GM18520 (cell line): ENCODE measurements around the gene MLH3.

Experiments used
- ATAC-seq: cut with Tn5 transposase; IDR thresholded peaks from one replicate; pipeline ENCODE4 v1.9.1; 2021; ENCODE audit not compliant: unreplicated experiment

The MLH3 gene

DNA sequence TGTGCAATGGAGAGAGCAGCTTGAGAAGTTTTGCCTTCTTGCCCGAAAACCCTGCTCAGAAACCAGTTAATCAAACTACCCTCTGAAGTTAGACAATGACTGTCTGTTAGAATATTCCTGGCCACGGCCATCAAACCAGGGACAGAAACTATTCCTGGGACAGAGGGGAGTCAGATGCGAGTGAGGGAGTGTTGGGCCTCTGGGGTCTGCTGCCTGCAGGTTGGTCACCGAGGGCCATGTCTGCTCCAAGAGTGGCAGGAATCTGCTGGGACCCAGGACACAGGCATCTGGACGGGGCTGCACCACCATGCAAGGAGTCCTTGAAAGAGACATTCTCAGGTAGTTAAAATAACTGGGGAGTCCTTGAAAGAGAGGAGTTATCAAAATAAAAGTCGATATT, 65.5 kb downstream of the MLH3 start:
- ATAC-seq, result no peak

DNA sequence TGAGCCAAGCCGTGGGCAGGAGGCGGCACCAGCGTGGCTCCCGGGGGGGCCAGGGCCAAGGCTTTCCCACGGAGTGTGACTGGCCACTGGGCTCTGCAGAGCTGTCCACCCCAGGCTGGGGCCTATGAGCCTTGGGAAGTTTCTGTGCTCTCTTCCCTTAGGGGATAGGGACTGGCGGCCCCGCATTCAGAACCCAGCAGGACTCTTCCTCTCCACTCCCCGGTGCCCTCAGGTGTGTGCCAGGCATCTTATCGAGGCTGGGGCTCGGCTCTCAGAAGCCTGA, 66.3 kb downstream of the MLH3 start:
- no peak for ATAC-seq

DNA sequence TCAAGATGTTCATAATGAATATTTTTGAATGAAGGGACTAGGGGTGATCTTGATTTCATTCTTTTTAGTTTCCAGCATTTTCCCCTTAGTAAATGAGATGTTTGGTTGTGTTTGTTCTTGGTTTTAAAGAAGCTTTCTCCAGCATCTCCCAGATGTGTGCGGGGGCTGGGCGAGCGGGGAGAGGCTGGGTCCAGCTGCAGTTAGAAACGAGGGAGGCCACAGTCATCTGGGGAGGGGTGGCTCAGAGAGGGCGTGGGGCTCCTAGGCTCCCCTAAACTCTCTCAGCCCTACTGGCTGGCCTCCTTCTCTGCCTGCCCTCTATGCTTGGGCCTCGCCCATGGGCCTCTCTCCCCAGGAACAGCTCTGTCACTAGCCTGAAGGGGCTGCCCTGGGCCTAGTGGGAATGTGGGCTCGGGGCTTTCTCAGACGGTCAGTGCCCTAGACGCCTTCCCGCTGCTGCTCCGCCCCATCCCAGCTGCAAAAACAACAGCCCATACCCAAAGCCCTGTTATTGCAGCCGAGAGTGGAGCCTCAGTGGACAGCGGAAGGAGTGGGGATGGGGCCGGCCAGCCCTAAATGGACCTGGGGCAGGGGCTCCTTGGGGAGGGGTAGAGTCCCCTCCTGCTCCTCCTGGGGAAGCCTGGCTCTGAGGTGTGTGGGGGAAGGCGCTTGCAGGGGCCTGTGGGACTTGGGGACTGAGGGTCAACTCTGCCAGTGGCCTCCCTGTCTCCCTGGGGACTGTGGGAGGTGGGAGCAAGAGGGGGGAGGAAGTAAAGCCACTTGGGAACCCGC, 66.8 kb downstream of the MLH3 start:
- ATAC-seq, result no peak

DNA sequence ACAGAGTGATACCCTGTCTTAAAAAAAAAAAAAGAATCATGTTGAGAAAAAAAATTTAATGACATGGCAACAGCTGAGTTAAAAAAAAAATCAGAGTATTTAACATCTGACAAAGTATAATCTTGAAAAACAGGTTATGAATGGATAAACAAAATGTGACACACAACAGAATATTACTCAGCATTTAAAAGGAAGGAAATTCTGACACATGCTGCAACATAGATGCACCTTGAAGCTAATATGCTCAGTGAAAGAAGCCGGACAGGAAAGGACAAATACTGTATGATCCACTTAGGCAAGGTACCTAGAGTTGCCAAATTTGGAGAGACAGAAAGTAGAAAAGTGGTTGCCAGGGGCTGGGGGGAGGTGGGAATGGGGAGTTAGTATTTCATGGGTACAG, 67.9 kb downstream of the MLH3 start:
- ATAC-seq, result no peak

DNA sequence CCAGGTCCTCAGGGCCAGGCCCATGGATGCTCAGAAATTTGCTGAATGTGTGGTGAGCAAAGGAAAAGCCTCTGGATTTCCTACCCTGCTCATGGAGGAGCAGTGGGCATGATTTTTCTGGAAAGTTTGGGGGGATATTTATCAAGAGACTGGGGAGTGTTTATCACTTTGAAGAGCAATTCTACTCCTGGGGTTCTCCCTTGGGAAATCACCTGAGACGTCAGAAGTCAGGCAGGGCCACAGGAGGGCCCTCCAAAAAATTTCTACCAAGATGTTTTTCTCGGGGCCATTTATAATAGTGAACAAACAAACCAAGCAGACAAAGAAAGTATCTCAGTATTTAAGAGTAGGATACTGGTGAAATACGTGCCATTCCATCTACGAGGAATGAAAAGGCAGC, 68.6 kb downstream of the MLH3 start:
- ATAC-seq, result no peak

DNA sequence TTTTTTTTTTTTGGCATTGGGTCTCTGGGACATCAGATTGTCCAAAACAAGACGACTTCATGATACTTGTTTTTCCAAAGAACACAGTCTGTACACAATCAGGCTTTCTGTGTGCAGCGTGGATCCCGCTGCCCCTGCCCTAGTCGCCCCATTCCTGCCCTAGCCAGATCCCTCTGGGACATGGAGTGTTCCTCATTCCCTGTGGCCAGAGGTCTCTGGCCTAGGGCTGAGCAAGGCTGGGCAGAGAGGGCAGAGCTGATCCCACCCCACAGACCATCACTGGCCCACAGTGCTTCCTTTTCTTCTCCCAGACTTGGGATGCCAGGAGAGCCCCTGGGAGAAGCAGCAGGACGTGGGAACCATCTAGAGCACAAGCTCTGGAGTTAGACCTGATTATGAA, 69.4 kb downstream of the MLH3 start:
- no peak for ATAC-seq

DNA sequence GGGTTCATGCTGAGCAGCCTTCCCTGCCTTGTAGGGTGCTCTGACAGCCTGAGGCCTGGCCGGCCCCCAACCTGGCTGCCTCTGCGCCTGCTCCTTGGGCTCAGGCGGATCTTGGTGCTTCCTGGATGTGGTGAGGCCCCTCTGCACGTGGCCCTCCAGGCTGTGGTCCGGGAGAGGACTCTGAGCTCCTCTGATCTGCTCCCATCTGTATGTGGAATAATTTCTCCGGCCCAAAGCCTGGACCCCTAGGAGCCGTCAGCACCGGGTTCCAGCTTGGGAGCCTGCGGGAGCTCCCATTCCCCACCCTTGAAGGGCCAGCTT, 69.8 kb downstream of the MLH3 start:
- ATAC-seq, result no peak

DNA sequence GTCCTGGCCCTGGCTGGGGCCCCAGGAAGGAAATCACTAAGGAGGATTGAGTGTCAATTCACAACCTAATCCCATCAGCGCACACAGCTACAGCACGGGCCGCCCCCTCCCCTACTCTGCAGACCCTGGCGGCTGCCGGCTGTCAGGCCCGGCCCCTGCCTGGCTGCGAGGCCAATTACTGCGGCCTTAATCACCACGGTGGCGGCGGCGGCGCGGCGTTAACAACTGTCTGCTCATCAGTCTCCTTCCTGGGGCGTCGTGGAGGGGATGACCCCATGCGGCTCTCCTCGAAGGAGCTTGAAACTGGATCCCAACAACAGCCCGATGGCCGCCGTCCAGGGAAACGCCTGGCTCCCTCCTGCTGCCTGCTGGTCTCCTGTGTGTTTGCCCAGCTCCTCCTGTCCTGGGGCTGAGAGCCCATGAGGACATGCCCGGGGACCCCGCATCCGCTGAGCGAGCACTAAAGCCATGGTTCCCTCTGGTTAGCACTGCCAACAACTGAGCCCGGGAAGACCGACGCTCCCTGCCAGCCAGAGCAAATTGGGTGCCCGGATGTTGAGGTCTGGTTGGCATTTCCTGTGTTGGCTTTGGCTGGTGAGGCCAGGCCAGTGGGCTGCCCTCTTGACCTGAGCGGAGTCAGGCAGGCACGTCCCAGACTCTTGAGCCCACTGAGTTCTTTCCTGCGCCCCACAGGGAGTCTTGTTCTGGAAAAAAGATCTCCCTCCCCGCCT, 70.4 kb downstream of the MLH3 start:
- ATAC-seq, result no peak

DNA sequence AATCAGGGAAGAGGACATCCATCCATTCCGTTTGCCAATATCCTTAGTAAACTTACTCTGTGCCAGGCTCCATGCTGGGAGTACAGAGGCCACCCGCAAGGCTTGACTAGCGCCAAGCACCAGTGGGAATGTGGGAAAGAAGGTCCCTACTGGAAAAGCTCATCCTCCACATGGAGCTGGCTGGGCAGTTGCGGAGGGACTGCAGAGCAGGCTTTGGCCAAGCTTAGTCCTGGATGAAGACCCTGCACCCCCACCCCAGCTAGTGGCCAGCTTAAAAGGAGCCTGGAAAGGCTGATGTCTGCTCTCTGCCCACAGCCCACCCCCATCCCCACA, 70.9 kb downstream of the MLH3 start:
- ATAC-seq, result no peak

DNA sequence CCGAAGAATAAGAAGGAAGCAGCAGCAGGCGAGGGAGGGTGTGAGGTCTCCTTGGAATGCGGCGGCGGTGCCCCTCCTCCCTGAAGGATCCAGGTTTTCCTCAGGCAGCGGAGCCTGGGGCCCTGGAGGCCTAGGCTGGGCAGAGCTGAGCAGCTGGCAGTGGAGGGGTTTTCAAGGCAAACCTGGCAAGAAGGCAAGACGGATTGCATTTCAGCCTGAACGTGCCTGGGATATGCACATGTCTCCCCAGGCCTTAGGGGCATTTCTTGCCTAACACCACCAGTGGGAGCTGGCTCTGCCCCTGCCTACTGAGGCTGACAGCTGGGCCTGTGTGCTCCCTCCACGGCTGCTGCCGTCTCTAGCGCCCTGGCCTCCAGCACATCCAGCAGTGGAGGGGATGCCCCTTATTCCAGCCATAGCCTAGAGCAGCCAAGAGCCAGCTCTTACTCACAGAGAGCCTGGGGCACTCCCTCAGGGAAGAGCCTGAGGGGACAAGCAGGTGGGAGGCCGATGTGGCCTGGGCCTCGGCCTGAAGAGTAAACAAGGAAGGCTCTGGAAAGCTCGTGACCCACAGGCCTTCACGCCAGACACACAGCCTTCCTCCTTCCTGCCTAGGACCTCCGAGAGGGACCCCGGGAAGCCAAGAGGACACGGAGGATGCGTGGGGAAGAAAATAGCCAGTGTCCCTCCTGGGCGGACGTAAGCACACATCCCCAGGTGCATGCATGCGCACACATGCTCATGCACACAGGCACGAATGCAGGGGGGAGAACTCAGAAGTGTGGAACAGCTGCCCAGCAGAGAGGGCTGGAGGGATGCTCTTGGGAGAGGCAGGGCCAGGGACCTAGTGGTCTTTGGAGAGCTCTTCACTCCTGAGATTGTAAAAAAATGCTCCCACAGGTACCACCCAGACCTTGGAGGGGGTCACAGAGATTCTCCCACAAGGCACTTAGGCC, 71.5 kb downstream of the MLH3 start:
- ATAC-seq, result no peak

DNA sequence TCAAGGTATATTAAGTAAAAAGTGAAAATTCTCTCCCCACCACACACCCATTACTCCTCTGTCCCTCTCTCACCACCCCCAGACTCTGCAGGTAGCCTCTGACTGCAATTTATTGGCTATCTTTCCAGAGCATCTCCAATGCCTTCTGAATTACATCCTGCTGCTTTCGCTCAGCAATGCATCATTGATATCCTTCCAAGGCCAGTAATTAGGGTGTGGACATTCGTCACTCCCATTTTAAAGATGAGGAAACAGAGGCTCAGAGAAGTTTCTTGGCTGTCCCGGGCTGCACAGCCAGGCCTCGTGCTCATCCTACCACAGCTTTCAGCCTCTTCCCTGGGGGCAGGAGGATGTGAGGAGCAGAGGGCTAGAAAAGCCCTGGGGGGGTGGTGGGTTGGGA, 72.2 kb downstream of the MLH3 start:
- ATAC-seq, result no peak

DNA sequence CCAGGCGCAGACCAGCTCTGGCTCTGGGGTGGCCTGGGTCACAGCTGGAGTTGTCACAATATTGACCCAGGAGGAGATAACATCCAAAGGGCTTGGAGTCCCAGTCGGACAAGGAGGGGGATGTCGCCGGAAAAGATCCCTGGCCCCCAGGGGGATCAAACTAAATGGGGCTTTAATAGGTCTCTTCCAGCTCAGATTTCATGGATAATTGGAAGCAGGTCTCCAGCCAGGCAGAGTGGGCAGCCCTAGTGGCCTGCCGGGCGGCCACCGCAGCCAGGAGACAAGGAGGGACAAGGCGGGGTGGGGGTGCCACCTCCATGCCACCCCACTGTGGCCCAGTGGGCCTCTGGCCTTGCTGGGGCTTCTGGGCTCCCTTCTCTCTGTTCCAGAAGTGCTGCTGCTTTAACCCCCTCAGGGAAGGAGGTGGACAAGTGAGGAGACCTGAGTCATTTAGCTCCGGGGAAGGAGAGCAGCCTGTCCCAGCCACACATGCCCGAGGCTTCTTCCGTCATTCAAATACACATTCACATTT, 72.8 kb downstream of the MLH3 start:
- ATAC-seq, result no peak

DNA sequence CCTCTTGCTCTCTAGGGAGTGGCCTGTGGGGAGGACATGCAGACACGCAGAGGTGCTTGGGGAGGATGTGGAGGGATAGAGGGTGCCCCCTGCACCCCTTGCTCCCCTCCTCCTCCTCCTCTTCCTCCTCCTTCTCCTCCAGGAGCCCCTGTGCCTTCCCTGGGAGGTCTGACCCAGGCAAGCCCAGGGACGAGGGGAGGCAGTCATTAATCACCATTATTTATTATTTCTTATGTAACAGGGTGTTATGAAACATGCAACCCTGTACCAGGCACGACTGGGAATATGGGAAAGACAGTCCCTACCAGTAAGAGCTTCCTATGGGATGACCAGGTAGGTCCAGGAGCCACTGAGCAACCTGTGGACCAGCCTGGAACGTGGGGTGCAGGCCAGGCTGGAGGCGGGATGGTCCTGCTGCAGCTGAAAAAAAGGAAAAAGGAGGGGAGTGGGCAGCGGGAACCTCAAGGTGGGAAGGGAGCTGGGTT, 73.3 kb downstream of the MLH3 start:
- ATAC-seq, result no peak

DNA sequence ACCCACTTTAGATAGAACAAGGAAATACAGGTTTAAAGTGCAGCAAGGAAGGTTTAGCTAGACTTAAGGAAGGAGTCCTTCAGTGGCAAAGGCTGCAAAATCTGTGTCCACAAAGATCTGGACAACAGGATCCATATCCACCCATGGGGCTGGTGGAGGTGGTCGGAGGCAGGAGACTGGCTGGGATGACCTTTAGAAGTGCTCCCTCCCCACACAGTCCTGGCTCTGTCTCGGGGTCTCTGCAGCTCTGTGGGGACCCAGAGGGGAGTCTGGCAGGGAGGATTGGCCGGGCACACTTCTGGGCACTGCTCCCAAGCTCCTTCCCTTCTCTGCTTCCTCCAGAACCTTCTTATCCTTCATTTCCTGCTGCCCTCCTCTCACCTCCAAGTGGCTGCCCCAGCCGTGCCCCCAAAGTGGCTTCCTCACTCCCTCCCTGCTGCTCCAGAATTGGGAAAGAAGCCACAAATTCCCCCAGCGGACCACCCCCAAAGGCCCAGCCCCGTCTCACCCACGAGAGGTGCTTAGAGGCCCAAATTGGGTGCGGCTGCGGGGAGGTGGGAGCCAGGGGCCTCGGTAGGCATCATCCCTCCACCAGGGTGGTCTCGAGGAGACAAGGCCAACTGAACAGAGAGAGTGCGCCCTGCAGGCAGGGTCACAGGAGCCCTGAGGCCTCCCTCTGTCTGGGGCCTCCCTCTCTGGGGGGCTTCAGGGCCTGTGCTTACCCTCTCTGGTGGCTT, 73.9 kb downstream of the MLH3 start:
- ATAC-seq, result no peak

DNA sequence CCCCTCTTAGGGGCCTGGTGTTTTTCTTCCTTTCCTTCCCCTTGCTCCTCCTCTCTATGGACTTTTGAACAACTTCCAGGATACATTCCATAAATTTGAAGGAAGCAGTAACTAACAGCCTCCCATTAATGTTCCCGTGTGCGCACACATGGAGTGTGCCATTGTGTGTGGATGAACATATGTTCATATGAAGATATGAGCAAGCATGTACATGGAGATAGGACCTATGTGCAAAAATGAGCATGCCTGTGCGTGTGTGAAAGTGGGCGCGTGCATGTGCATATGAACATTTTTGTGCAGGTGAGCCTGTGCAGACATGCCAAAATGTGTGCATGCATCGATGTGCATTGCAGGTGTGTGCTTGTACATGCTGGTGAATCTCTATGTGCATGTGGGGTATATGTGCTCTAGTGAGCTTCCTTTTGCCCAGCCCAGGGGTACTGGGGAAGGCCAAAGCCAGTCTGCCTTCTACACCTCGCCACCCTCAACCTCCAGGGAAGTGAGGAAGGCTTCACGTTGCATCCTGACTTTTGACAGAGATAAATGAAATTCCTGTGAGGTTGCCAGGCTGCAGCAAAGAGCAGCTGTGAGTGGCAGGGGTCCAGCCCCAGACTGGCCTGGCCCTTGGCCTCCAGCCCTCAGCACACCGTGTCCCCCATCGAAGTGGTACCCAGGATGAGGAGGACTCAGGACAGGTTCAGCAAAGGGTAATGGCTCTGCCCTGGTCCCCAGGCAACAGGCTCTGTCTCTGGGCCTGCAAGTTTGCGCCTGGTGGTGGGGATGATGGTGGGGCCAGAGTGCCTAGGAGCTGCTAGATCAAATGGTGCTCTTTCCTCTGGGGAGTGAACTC, 74.8 kb downstream of the MLH3 start:
- no peak for ATAC-seq

DNA sequence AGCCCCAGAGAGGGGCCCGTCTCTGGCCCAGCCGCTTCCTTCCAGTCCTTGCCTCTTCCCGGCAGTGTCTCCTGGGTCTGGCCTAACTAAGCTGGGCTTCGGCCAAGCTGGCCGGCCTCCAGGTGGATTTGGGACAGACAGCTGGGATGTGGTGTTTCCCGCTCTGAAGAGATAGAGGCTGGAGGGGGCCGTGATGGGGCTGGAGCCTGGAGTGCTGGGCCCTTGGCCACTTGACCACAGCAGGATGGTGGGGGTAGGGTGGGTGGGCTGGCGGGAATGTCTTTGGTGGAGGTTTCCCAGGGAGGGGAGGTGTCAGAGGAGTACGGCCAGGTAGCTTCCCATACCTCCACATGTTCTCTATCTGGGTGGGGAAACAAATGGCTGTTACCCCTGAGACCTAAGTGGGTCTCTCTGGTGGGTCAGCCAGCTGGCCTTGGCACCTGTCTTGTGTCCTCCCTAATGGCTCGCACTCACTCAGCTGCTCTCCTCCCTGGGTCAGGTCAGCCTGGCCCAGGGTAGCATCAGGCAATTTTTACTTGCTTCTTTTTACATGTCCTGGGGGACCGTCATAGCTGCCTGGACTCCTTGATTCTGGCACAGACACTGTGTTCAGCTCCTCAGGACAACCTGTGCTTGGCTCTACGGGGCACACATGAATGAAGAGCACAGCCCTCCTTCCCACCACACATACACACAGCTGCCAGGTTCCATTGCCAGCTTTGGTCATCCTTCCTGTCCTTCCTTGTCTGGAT, 76.0 kb downstream of the MLH3 start:
- ATAC-seq, result no peak

DNA sequence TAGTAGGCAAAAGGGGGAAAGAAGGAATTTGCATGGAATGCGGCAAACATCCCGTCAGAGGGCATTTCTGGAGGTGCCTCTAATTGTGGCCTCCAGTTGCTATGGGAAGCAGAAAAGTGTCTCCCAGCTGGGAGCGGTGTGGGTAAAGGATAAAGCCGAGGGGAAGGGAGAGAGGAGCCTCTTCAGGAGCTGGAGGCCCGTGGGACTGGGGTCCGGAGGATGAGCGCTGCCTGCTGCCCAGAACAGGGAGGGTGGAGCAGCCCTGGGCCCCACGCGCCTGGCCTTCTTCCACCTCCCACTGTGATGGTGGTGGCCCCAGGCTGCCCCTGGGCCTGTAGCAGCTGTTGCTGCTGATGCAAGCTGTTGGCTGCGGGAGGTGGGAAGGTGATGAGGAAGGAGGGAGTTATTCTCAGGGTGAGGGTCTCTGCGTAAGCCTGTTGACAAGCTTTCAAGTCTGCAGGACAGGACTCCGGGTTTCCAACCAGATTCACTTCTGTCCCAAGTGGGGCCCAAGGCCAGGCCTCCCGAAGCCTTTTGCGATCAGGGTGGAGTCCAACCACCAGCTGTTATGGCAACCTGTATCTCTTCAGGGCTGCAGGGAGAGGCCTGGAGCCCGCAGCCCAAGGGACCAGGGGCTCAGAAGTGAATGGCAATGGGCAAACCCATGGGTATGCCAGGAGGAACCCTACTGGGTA, 76.8 kb downstream of the MLH3 start:
- ATAC-seq, result no peak

DNA sequence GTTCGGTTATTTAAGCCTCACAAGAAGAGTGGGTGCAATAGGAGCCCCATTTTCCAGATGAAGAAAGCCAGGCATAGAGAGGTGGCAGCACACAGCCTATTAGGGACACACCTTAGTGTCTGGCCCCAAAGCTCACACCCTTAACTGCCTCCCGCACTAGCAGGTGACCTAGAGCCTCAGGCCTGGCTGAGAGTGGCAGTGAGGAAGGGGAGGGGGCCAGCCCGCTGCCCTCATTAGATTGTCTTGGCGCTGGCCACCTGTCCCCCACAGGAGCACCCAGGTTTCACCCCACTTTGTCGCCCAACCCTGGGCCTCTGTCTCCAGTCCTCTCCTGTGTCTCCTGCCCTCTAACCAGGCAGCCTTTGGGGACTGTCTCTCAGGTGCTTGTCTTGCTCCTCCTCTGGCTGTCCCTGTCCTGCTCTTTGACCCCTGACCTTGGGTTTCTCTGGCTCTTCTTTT, 77.3 kb downstream of the MLH3 start:
- ATAC-seq, result no peak
